Prostate gland (tissue), 2 donors: ENCODE results near the gene ZEB2. TPM values are rescaled to one million over a fixed set of nuclear protein-coding genes. Genes with fewer than 3 reads are reported as not detected.

Experiments used
- DNase-seq: peaks from one replicate; pipeline ENCODE4 v3.0.0-alpha.2; 2019; ENCODE audit warnings: low spot score
- H3K27ac ChIP-seq, 2 donors: fragments of 200-600 bp; sonication (generic); 2 replicates each; pipeline ENCODE4 v1.5.1; 2017 to 2019
- H3K27me3 ChIP-seq: fragments of 200-600 bp; sonication (generic); replicated peaks from 2 replicates; pipeline ENCODE4 v1.5.1; 2019; ENCODE audit not compliant: insufficient read depth
- H3K36me3 ChIP-seq, 2 donors: fragments of 200-600 bp; sonication (generic); 1 replicate in 1 of 2; 2 replicates in 1 of 2; pipeline versions ENCODE4 v1.5.1 to v1.8.1; 2017 to 2019
- H3K4me1 ChIP-seq: fragments of 200-600 bp; sonication (generic); replicated peaks from 2 replicates; pipeline ENCODE4 v1.5.1; 2019
- H3K4me3 ChIP-seq, 2 donors: fragments of 200-600 bp; sonication (generic); 2 replicates each; pipeline ENCODE4 v1.5.1; 2017 to 2019
- H3K9me3 ChIP-seq: fragments of 200-600 bp; sonication (generic); 2 replicates; pipeline ENCODE4 v1.5.1; 2017
- POLR2A ChIP-seq: fragments of 450-650 bp; IDR thresholded peaks from one replicate; pipeline ENCODE4 v1.6.1; 2016; ENCODE audit warnings: antibody characterized with exemption, mild to moderate bottlenecking
- POLR2AphosphoS5 ChIP-seq: sonication (generic); formaldehyde crosslinking; IDR thresholded peaks from one replicate; pipeline ENCODE4 v1.6.1; 2017; ENCODE audit warnings: antibody characterized with exemption
- WGBS: methylation state at CpG from one replicate; pipeline ENCODE4 v1.1.5; 2018; 5-methylcytosine and 5-hydroxymethylcytosine counted together
- intact Hi-C: fragments of 100-400 bp; cut with DNase I; formaldehyde crosslinking; loops from one replicate; pipeline ENCODE4 v1.14.2; 2022
- total RNA-seq, 2 donors: library from RNA; depleted of rRNA; stranded (reverse); fragments of >200 nt; gene quantifications; one replicate each; pipeline ENCODE4 v1.1.0, GENCODE V29; 2016
- TF ChIP-seq, protein P1 (sequence below), 4 experiments: fragments of 200-600 bp in 2 of 4; fragments of 450-650 bp in 2 of 4; sonication (generic) in 2 of 4; IDR thresholded peaks; 1 replicate in 3 of 4; 2 replicates in 1 of 4; pipeline ENCODE4 v1.5.1; 2016 to 2019; ENCODE audit warnings: antibody characterized with exemption in 4 of 4, mild to moderate bottlenecking in 2 of 4, moderate library complexity in 2 of 4

ZEB2 gene
- total RNA-seq, 2 donors from 2014 or later, result 13.1 to 80.4 TPM

DNA sequence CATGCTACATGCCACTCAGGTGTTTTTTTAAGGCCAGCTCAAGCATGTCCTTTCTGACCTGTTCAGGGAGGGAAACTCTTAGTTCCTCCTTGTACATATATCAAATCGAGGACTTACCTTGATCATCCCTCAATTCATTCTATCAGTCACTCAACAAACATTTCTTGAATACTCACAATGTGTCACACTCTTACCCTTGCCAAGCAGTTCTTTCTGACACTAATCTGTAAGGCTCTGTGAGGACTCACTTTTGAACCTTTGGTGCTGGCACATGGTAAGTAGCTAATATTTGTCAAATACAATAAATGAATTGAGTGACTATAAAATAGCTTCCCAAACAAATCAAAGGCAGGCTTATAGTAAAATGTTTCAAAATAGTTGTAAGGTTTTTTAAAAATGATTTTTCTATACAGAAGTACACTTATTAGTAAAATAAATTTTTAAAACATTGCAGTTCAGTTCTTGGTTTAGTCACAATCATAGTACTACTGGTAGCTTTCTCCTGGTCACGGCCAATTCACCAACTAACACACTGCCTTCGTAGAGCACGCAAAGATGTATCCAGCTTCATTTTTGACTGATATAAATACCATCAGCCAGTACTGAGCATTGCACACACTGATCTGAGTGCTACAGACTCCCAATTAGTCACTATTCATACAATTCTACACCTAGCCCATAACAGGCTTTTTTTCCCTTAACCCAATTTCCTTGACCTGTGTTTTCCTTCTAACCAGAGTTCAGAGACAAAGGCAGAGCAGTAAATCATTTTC is 50.9 kb downstream of the ZEB2 start:
- no peak for DNase-seq
- Histone ChIP-seq H3K4me1 (no peaks in the 10 kb centered on the region), H3K9me3 (no peaks in the 10 kb centered on the region), H3K4me3 (no peak overlapping the region), H3K36me3 (no peaks in the 10 kb centered on the region), H3K27ac (no peak overlapping the region), H3K27me3 (no peaks in the 10 kb centered on the region)
- WGBS, result 82% methylated on average over 4 of the region's 4 CpGs
- TF ChIP-seq, protein P1, sequence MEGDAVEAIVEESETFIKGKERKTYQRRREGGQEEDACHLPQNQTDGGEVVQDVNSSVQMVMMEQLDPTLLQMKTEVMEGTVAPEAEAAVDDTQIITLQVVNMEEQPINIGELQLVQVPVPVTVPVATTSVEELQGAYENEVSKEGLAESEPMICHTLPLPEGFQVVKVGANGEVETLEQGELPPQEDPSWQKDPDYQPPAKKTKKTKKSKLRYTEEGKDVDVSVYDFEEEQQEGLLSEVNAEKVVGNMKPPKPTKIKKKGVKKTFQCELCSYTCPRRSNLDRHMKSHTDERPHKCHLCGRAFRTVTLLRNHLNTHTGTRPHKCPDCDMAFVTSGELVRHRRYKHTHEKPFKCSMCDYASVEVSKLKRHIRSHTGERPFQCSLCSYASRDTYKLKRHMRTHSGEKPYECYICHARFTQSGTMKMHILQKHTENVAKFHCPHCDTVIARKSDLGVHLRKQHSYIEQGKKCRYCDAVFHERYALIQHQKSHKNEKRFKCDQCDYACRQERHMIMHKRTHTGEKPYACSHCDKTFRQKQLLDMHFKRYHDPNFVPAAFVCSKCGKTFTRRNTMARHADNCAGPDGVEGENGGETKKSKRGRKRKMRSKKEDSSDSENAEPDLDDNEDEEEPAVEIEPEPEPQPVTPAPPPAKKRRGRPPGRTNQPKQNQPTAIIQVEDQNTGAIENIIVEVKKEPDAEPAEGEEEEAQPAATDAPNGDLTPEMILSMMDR (IDR thresholded peaks at IDR 0.05), result no peak
- TF ChIP-seq POLR2AphosphoS5, result no peak
- TF ChIP-seq POLR2A, result no peak
- intact Hi-C loops, result no loop called here

DNA sequence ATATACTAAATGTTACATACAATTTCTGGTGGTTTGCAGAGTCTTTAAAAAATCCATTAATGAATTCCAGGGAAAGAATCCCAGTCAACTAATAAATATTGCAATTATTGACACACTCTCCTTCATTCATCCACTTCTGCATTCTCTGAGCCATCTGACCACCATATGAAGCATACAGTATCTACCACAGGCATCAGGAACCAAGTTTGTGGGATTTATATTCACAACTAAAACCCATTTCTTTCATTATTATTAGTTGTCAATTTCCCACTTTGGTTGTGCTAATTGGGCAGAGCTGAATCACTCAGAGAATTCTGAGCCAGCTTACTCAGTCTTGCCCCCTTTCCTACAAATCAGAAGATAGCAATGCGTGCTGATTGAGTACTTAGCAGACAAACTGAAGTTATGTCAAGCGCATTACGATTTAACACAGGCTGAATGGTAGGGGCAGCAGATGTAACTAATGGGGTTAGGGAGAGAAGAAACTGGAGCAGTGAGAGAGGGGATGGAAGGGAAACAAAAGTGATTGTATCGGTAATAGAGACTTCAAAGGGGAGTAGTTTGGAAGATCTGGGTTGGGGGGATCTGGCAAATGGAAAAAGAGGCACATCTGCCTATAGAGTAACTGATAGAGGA is 52.3 kb downstream of the ZEB2 start:
- H3K4me1 ChIP-seq, result no peaks in the 10 kb centered on the region
- no peaks in the 10 kb centered on the region for H3K27me3 ChIP-seq
- H3K36me3 ChIP-seq, result no peaks in the 10 kb centered on the region
- 93% methylated on average over 4 of the region's 4 CpGs for WGBS
- no peak overlapping the region for H3K27ac ChIP-seq
- no peaks in the 10 kb centered on the region for H3K9me3 ChIP-seq
- intact Hi-C loops, result no loop called here
- no peak overlapping the region for H3K4me3 ChIP-seq
- TF ChIP-seq POLR2AphosphoS5 (no peak), POLR2A (no peak)
- TF ChIP-seq, protein P1 (IDR thresholded peaks at IDR 0.05), result no peak
- DNase-seq, result no peak

DNA sequence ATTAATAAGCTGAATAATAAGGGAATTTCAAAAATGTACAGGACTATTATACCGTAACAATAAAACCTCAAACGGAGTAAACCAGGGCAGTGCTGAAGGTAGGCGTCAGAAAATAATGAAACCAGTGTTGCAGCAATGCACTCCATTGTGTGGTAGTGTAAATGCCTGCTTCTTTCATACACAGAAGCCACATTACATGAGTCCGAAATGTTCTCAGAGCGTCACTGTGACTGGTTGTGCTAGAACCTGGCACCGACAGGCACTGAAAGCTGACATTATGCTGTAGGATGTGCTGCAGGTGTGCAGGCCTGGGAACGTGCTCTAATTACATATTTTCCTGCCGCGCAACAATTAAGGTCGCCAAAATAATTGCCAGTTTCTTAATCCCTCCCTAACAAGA is 53.3 kb downstream of the ZEB2 start:
- Histone ChIP-seq H3K27me3 (no peaks in the 10 kb centered on the region), H3K36me3 (no peaks in the 10 kb centered on the region), H3K9me3 (no peaks in the 10 kb centered on the region), H3K4me1 (no peaks in the 10 kb centered on the region), H3K27ac (no peak overlapping the region), H3K4me3 (no peak overlapping the region)
- DNase-seq, result no peak
- WGBS, result 81% methylated on average over 10 of the region's 10 CpGs
- TF ChIP-seq POLR2AphosphoS5, result no peak
- TF ChIP-seq, protein P1 (IDR thresholded peaks at IDR 0.05), result no peak
- TF ChIP-seq POLR2A, result no peak
- intact Hi-C loops, result no loop called here

DNA sequence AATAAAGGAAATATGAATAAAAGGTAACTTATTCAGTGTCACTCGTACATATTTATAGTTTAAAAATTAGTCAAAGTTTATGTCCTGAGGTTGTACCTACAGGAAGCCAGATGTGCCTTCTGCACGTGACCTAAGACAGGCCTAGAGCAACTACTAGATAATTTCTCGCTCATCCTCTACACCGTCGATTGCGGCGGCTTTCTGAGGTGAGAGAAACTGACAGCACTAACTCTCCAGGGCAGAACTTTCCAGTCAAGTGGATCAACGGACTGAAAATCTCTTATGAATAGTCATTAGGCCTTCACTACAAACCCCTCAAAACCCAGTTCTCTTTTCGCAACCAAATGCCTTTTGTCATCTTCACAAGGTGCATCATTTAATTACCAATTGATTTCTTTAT is 54.2 kb downstream of the ZEB2 start:
- no peak for DNase-seq
- intact Hi-C loops, result no loop called here
- Histone ChIP-seq H3K9me3 (no peaks in the 10 kb centered on the region), H3K27ac (no peak overlapping the region), H3K27me3 (no peaks in the 10 kb centered on the region), H3K4me1 (no peaks in the 10 kb centered on the region), H3K36me3 (no peaks in the 10 kb centered on the region), H3K4me3 (no peak overlapping the region)
- TF ChIP-seq POLR2A, result no peak
- TF ChIP-seq, protein P1 (IDR thresholded peaks at IDR 0.05), result no peak
- no peak for TF ChIP-seq POLR2AphosphoS5
- 94% methylated on average over 9 of the region's 9 CpGs for WGBS

DNA sequence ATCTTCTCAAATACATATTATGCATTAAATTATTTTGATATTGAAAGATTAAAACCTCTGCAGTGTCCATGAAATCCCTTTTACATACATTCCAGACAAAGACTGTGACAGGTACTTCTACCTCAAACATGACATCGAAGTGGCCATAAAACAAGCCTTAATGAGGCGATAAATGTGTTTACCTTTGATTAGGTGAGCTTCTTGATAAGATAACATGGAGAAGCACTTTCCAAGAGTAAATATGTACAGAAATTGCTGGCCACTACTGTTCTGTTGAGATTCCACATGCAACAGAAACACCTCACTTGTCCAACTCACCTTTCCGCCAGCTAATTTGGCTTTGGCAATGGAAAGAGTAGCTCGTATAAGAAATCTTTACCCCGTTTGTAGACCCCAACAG is 55.2 kb downstream of the ZEB2 start:
- WGBS, result 70% methylated on average over 5 of the region's 5 CpGs
- intact Hi-C loops, result no loop called here
- Histone ChIP-seq H3K27me3 (no peaks in the 10 kb centered on the region), H3K4me3 (no peak overlapping the region), H3K36me3 (no peaks in the 10 kb centered on the region), H3K27ac (no peak overlapping the region), H3K4me1 (no peaks in the 10 kb centered on the region), H3K9me3 (no peaks in the 10 kb centered on the region)
- TF ChIP-seq POLR2A, result no peak
- TF ChIP-seq, protein P1 (IDR thresholded peaks at IDR 0.05), result no peak
- no peak for TF ChIP-seq POLR2AphosphoS5
- no peak for DNase-seq
